ENCODE results near the gene KLRC1. TPM values are rescaled to one million over a fixed set of nuclear protein-coding genes. Genes with fewer than 3 reads are reported as not detected.

The KLRC1 gene
- total RNA-seq, 1 experiment from 2014 or later = not detected

GRCh38 chr12:10404798-10405197 is 48.4 kb downstream of the KLRC1 start (continued):
- TF ChIP-seq, protein P1, sequence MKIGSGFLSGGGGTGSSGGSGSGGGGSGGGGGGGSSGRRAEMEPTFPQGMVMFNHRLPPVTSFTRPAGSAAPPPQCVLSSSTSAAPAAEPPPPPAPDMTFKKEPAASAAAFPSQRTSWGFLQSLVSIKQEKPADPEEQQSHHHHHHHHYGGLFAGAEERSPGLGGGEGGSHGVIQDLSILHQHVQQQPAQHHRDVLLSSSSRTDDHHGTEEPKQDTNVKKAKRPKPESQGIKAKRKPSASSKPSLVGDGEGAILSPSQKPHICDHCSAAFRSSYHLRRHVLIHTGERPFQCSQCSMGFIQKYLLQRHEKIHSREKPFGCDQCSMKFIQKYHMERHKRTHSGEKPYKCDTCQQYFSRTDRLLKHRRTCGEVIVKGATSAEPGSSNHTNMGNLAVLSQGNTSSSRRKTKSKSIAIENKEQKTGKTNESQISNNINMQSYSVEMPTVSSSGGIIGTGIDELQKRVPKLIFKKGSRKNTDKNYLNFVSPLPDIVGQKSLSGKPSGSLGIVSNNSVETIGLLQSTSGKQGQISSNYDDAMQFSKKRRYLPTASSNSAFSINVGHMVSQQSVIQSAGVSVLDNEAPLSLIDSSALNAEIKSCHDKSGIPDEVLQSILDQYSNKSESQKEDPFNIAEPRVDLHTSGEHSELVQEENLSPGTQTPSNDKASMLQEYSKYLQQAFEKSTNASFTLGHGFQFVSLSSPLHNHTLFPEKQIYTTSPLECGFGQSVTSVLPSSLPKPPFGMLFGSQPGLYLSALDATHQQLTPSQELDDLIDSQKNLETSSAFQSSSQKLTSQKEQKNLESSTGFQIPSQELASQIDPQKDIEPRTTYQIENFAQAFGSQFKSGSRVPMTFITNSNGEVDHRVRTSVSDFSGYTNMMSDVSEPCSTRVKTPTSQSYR (CRISPR knock-in tag; IDR thresholded peaks at IDR 0.05) = no peak

DNA sequence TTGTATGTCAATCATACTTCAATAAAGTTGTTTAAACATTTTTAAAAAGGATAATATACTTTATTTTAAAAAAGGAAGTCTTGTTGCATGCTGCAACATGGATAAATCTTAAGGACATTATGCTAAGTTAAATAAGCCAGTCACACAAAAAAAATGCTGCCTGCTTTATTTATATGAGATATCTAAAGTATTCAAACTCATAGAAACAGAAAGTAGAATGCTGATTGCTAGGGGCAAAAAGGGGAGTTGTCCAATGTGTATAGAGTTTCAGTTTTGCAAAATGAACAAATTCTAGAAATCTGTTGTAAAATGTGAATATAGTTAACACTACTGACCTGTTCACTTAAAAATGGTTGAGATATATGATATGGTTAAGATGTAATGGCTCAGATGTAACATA is 52.3 kb downstream of the KLRC1 start:
- peaks cover 8% of the 10 kb centered on the region for H3K9me3 Mint-ChIP-seq
- DNase-seq (ENCODE audit: low spot score) (no peak), ATAC-seq (no peak)
- POLR2A ChIA-PET = no interaction called here
- TF ChIP-seq, protein P2, sequence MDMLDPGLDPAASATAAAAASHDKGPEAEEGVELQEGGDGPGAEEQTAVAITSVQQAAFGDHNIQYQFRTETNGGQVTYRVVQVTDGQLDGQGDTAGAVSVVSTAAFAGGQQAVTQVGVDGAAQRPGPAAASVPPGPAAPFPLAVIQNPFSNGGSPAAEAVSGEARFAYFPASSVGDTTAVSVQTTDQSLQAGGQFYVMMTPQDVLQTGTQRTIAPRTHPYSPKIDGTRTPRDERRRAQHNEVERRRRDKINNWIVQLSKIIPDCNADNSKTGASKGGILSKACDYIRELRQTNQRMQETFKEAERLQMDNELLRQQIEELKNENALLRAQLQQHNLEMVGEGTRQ (CRISPR knock-in tag; IDR thresholded peaks at IDR 0.05) = no peak
- TF ChIP-seq ZNF219 (CRISPR knock-in tag; IDR thresholded peaks at IDR 0.05; ENCODE audit: borderline replicate concordance) (no peak), ZNF232 (CRISPR knock-in tag; IDR thresholded peaks at IDR 0.05) (no peak), SMAD4 (CRISPR knock-in tag; IDR thresholded peaks at IDR 0.05) (no peak), ELF4 (CRISPR knock-in tag; IDR thresholded peaks at IDR 0.05; ENCODE audit: low read depth) (no peak), HMGA2 (CRISPR knock-in tag; IDR thresholded peaks at IDR 0.05) (no peak), TEAD4 (CRISPR knock-in tag; IDR thresholded peaks at IDR 0.05) (no peak), ZNF138 (CRISPR knock-in tag; conservative IDR thresholded peaks at IDR 0.05) (no peak)
- TF ChIP-seq, protein P3, sequence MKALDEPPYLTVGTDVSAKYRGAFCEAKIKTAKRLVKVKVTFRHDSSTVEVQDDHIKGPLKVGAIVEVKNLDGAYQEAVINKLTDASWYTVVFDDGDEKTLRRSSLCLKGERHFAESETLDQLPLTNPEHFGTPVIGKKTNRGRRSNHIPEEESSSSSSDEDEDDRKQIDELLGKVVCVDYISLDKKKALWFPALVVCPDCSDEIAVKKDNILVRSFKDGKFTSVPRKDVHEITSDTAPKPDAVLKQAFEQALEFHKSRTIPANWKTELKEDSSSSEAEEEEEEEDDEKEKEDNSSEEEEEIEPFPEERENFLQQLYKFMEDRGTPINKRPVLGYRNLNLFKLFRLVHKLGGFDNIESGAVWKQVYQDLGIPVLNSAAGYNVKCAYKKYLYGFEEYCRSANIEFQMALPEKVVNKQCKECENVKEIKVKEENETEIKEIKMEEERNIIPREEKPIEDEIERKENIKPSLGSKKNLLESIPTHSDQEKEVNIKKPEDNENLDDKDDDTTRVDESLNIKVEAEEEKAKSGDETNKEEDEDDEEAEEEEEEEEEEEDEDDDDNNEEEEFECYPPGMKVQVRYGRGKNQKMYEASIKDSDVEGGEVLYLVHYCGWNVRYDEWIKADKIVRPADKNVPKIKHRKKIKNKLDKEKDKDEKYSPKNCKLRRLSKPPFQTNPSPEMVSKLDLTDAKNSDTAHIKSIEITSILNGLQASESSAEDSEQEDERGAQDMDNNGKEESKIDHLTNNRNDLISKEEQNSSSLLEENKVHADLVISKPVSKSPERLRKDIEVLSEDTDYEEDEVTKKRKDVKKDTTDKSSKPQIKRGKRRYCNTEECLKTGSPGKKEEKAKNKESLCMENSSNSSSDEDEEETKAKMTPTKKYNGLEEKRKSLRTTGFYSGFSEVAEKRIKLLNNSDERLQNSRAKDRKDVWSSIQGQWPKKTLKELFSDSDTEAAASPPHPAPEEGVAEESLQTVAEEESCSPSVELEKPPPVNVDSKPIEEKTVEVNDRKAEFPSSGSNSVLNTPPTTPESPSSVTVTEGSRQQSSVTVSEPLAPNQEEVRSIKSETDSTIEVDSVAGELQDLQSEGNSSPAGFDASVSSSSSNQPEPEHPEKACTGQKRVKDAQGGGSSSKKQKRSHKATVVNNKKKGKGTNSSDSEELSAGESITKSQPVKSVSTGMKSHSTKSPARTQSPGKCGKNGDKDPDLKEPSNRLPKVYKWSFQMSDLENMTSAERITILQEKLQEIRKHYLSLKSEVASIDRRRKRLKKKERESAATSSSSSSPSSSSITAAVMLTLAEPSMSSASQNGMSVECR (CRISPR knock-in tag; IDR thresholded peaks at IDR 0.05; ENCODE audit: borderline replicate concordance) = no peak
- TF ChIP-seq, protein P4, sequence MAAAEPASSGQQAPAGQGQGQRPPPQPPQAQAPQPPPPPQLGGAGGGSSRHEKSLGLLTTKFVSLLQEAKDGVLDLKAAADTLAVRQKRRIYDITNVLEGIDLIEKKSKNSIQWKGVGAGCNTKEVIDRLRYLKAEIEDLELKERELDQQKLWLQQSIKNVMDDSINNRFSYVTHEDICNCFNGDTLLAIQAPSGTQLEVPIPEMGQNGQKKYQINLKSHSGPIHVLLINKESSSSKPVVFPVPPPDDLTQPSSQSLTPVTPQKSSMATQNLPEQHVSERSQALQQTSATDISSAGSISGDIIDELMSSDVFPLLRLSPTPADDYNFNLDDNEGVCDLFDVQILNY (CRISPR knock-in tag; IDR thresholded peaks at IDR 0.05) = no peak
- TF ChIP-seq, protein P5, sequence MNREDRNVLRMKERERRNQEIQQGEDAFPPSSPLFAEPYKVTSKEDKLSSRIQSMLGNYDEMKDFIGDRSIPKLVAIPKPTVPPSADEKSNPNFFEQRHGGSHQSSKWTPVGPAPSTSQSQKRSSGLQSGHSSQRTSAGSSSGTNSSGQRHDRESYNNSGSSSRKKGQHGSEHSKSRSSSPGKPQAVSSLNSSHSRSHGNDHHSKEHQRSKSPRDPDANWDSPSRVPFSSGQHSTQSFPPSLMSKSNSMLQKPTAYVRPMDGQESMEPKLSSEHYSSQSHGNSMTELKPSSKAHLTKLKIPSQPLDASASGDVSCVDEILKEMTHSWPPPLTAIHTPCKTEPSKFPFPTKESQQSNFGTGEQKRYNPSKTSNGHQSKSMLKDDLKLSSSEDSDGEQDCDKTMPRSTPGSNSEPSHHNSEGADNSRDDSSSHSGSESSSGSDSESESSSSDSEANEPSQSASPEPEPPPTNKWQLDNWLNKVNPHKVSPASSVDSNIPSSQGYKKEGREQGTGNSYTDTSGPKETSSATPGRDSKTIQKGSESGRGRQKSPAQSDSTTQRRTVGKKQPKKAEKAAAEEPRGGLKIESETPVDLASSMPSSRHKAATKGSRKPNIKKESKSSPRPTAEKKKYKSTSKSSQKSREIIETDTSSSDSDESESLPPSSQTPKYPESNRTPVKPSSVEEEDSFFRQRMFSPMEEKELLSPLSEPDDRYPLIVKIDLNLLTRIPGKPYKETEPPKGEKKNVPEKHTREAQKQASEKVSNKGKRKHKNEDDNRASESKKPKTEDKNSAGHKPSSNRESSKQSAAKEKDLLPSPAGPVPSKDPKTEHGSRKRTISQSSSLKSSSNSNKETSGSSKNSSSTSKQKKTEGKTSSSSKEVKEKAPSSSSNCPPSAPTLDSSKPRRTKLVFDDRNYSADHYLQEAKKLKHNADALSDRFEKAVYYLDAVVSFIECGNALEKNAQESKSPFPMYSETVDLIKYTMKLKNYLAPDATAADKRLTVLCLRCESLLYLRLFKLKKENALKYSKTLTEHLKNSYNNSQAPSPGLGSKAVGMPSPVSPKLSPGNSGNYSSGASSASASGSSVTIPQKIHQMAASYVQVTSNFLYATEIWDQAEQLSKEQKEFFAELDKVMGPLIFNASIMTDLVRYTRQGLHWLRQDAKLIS (CRISPR knock-in tag; IDR thresholded peaks at IDR 0.05; ENCODE audit: borderline replicate concordance) = no peak
- TF ChIP-seq, protein P6, sequence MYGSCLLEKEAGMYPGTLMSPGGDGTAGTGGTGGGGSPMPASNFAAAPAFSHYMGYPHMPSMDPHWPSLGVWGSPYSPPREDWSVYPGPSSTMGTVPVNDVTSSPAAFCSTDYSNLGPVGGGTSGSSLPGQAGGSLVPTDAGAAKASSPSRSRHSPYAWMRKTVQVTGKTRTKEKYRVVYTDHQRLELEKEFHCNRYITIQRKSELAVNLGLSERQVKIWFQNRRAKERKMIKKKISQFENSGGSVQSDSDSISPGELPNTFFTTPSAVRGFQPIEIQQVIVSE (CRISPR knock-in tag; IDR thresholded peaks at IDR 0.05; ENCODE audit: borderline replicate concordance) = no peak
- CTCF ChIA-PET = no interaction called here
- no peak overlapping the region for H3K4me3 Mint-ChIP-seq
- H3K27ac Mint-ChIP-seq = no peak overlapping the region
- no peaks in the 10 kb centered on the region for H3K27me3 Mint-ChIP-seq (ENCODE audit: low read depth)
- peaks cover 6% of the 10 kb centered on the region for H3K4me1 Mint-ChIP-seq
- 0 out of 2 replicates have a peak, but pooled peaks cover 3% of the 10 kb centered on the region for H3K36me3 Mint-ChIP-seq

Data from WTC11 (cell line).